Endodermal cell (in vitro differentiated cells): ENCODE data around the gene CCDC167. TPM values are rescaled to one million over a fixed set of nuclear protein-coding genes. Genes with fewer than 3 reads are reported as not detected.

Experiments
- DNase-seq: peaks from one replicate; pipeline ENCODE4 v3.0.0-alpha.2; 2017
- H3K27ac ChIP-seq: 2 replicates; pipeline ENCODE4 v1.5.1; 2013; ENCODE audit warnings: mild to moderate bottlenecking, low read depth, low read length, moderate library complexity
- H3K27me3 ChIP-seq: 2 replicates; pipeline ENCODE4 v1.6.1; 2013; ENCODE audit warnings: mild to moderate bottlenecking, low read length, moderate library complexity; ENCODE audit not compliant: insufficient read depth, control insufficient read depth, poor library complexity, severe bottlenecking
- H3K36me3 ChIP-seq: 2 replicates; pipeline ENCODE4 v1.7.0; 2013; ENCODE audit warnings: mild to moderate bottlenecking, low read length, moderate library complexity; ENCODE audit not compliant: control insufficient read depth, insufficient read depth
- H3K4me1 ChIP-seq: one replicate; pipeline ENCODE4 v1.7.0; 2013; ENCODE audit warnings: low read length; ENCODE audit not compliant: control insufficient read depth, insufficient read depth
- H3K4me3 ChIP-seq: 2 replicates; pipeline ENCODE4 v1.5.1; 2013; ENCODE audit warnings: mild to moderate bottlenecking, low read length, moderate library complexity
- H3K9ac ChIP-seq: 2 replicates; pipeline ENCODE4 v1.6.1; 2013; ENCODE audit warnings: mild to moderate bottlenecking, low read length, moderate library complexity; ENCODE audit not compliant: poor library complexity, severe bottlenecking; ENCODE audit errors: extremely low read depth
- H3K9me3 ChIP-seq: 2 replicates; pipeline ENCODE4 v1.6.1; 2013; ENCODE audit warnings: mild to moderate bottlenecking, low read length, moderate library complexity; ENCODE audit not compliant: control insufficient read depth
- H3K27ac Mint-ChIP-seq: 2 replicates; pipeline ENCODE4 v1.8.0; 2020; ENCODE audit warnings: mixed read lengths
- H3K27me3 Mint-ChIP-seq: 2 replicates; pipeline ENCODE4 v1.8.0; 2021; ENCODE audit warnings: mild to moderate bottlenecking, mixed read lengths; ENCODE audit not compliant: insufficient read depth
- H3K36me3 Mint-ChIP-seq: 2 replicates; pipeline ENCODE4 v1.8.0; 2020; ENCODE audit warnings: low read depth, mixed read lengths
- H3K4me1 Mint-ChIP-seq: 2 replicates; pipeline ENCODE4 v1.8.0; 2020; ENCODE audit warnings: mixed read lengths
- H3K4me3 Mint-ChIP-seq: 2 replicates; pipeline ENCODE4 v1.8.0; 2020; ENCODE audit warnings: mild to moderate bottlenecking, moderate library complexity, mixed read lengths
- H3K9me3 Mint-ChIP-seq: 2 replicates; pipeline ENCODE4 v1.8.0; 2020; ENCODE audit warnings: mild to moderate bottlenecking, mixed read lengths
- WGBS, 2 experiments: methylation state at CpG; one replicate each; pipeline versions ENCODE4 v1.1.5 to v1.1.7; 2013; ENCODE audit warnings: missing lambda C conversion rate in 2 of 2, mixed read lengths in 1 of 2; ENCODE audit not compliant: insufficient coverage in 1 of 2, insufficient read length in 1 of 2; 5-methylcytosine and 5-hydroxymethylcytosine counted together
- total RNA-seq, 2 donors: library from RNA; stranded (reverse); fragmentation: NEBNext Ultra II Directional in 1 of 2; extraction: Animal tissue kit (Norgen Biotek cat#: 25700) in 1 of 2; gene quantifications; 2 replicates in 1 of 2; 3 replicates in 1 of 2; pipeline ENCODE4 v1.2.1, GENCODE V29; 2021
- TF ChIP-seq, protein P1 (sequence below): fragments of 200-600 bp; sonication (generic); conservative IDR thresholded peaks from 2 replicates; pipeline ENCODE4 v1.5.0; 2021; ENCODE audit warnings: antibody characterized with exemption, mild to moderate bottlenecking

Gene CCDC167
- total RNA-seq, 2 donors from 2014 or later: 60.4 to 66.1 TPM

DNA sequence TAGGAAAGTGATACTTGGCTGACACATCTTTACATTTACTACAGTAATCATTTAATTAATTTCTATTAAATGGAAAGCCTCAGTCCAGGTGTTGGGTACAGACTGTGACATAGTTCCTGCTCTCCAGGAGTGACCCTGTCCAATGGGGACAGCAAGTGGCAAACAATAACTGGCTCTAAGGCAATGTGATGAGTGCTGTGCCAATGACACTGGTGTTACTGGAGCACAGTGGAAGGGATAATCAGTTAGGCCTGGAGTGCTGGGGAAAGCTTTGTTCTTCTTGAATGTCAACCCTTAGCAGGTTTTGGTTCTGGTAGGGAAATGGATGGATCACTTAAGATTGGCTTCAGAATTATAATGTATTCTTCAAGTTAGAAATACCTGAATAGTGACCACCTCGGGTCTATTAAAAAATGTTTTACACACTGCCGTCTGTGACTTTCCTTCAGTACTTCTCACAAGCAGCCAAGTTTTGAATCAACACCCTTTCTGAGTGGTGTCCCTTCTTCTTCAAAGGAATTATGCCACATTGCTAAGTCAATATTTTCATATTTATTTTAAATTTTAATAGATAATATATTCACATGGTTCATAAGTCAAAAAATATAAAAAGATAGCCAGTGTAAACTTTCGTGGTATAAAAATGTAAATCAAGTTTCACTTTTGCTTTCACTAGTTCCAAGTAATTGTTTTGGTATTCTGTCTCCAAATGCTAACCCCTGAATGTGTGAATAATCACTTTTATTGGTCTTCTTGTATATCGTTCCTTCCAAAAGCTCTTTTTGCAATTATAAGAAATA is 57.1 kb downstream of the CCDC167 start:
- peaks cover 65% of the 10 kb centered on the region for H3K36me3 ChIP-seq
- DNase-seq: no peak
- 89 to 96% methylated on average over 3 to 4 of the region's 4 CpGs for WGBS, 2 experiments
- TF ChIP-seq, protein P1, sequence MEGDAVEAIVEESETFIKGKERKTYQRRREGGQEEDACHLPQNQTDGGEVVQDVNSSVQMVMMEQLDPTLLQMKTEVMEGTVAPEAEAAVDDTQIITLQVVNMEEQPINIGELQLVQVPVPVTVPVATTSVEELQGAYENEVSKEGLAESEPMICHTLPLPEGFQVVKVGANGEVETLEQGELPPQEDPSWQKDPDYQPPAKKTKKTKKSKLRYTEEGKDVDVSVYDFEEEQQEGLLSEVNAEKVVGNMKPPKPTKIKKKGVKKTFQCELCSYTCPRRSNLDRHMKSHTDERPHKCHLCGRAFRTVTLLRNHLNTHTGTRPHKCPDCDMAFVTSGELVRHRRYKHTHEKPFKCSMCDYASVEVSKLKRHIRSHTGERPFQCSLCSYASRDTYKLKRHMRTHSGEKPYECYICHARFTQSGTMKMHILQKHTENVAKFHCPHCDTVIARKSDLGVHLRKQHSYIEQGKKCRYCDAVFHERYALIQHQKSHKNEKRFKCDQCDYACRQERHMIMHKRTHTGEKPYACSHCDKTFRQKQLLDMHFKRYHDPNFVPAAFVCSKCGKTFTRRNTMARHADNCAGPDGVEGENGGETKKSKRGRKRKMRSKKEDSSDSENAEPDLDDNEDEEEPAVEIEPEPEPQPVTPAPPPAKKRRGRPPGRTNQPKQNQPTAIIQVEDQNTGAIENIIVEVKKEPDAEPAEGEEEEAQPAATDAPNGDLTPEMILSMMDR: no peak
- no peaks in the 10 kb centered on the region for H3K9me3 ChIP-seq
- no peak overlapping the region for H3K27ac ChIP-seq
- H3K4me3 ChIP-seq: no peak overlapping the region
- H3K4me1 ChIP-seq: peaks cover 24% of the 10 kb centered on the region
- Mint-ChIP-seq H3K27me3 (no peaks in the 10 kb centered on the region), H3K4me3 (no peak overlapping the region), H3K9me3 (no peaks in the 10 kb centered on the region), H3K36me3 (peaks cover 54% of the 10 kb centered on the region), H3K4me1 (peaks cover 30% of the 10 kb centered on the region), H3K27ac (no peak overlapping the region)
- H3K9ac ChIP-seq: no peak overlapping the region
- no peaks in the 10 kb centered on the region for H3K27me3 ChIP-seq

- no peak overlapping the region for H3K27ac ChIP-seq
- no peak for DNase-seq
- peaks cover 27% of the 10 kb centered on the region for H3K4me1 ChIP-seq
- TF ChIP-seq, protein P1: no peak
- no peak overlapping the region for H3K9ac ChIP-seq
- Mint-ChIP-seq H3K4me1 (peaks cover 34% of the 10 kb centered on the region), H3K36me3 (peaks cover 52% of the 10 kb centered on the region), H3K9me3 (no peaks in the 10 kb centered on the region), H3K27ac (no peak overlapping the region), H3K27me3 (no peaks in the 10 kb centered on the region), H3K4me3 (no peak overlapping the region)
- H3K9me3 ChIP-seq: no peaks in the 10 kb centered on the region
- 97 to 98% methylated on average over 4 to 6 of the region's 6 CpGs for WGBS, 2 experiments
- H3K4me3 ChIP-seq: no peak overlapping the region
- H3K36me3 ChIP-seq: peaks cover 63% of the 10 kb centered on the region
- no peaks in the 10 kb centered on the region for H3K27me3 ChIP-seq
Observed at GRCh38 chr6:37441651-37442050, 58.0 kb downstream of the CCDC167 start.

DNA sequence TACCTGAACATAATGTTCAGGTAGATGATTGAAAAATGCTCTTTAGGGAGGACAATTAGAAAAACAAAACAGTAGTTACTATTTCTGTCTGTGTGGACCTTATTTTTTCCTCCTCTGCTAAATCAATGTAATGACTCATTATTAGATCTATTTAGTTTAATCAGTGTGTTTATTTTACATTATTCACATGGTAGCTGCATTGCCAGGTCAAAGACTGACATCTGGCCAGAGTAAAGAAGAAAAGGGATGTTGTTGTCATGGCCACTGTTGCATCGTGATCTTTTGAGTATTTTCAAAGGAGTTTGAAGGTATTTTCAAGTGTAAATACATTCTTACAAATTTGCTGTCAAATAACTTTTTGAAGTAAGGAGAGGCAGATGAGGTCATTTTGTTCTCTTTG is 60.8 kb downstream of the CCDC167 start:
- Mint-ChIP-seq H3K4me3 (peak overlapping the region; percentile 12), H3K27ac (peak overlapping the region; percentile 17), H3K27me3 (no peaks in the 10 kb centered on the region), H3K36me3 (peaks cover 33% of the 10 kb centered on the region), H3K4me1 (peaks cover 54% of the 10 kb centered on the region), H3K9me3 (no peaks in the 10 kb centered on the region)
- no peaks in the 10 kb centered on the region for H3K9me3 ChIP-seq
- H3K36me3 ChIP-seq: peaks cover 55% of the 10 kb centered on the region
- TF ChIP-seq, protein P1: no peak
- 80% methylated on average over 1 of the region's 1 CpG for WGBS, 2 experiments
- no peaks in the 10 kb centered on the region for H3K27me3 ChIP-seq
- H3K4me3 ChIP-seq: peak overlapping the region; percentile 21
- no peak overlapping the region for H3K27ac ChIP-seq
- peaks cover 29% of the 10 kb centered on the region for H3K4me1 ChIP-seq
- DNase-seq: no peak
- no peak overlapping the region for H3K9ac ChIP-seq
